GM18502 (cell line): ENCODE data around the gene ATP9A.
"Not testable (repeated sequence)": the region's sequence is repeated elsewhere in the genome, so short reads cannot be mapped to it uniquely, and the experiment has no call there.

Experiments
- ATAC-seq: cut with Tn5 transposase; IDR thresholded peaks from one replicate; pipeline ENCODE4 v1.9.1; 2021; ENCODE audit warnings: mild to moderate bottlenecking; ENCODE audit not compliant: unreplicated experiment, poor library complexity

ATP9A gene

DNA sequence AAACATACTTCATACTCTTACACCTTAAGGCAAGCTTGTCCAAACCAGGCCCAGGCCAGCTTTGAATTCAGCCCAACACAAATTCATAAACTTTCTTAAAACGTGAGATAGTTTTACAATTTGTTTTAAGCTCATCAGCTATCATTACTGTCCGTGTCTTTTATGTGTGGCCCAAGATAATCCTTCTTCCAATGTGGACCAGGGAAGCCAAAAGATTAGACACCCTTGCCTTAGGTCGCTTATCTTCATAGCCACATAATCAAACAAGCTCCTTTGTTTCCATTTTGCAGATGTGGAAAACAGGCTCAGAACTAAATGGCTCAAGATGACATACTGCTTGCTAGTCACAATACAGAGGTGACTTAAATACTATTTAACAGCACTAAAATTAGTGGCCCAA is 28.1 kb upstream of the ATP9A start:
- ATAC-seq = no peak

DNA sequence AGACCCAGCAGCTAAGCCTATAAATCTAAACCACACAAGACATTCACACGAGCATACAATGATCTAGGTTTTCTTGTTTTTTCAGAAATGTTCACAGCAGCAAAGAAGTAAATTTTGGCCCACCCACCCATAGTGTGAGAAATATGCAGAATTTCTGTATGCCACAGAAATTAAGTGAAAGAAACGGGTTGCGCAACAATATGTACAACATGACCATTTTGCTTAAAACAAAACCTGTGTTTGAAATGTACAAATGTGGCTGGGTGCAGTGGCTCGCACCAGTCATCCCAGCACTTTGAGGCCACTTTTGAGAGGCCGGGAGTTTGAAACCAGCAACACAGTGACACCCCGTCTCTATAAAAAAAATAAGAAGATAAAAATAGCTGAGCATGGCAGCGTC is 24.8 kb upstream of the ATP9A start:
- no peak for ATAC-seq

DNA sequence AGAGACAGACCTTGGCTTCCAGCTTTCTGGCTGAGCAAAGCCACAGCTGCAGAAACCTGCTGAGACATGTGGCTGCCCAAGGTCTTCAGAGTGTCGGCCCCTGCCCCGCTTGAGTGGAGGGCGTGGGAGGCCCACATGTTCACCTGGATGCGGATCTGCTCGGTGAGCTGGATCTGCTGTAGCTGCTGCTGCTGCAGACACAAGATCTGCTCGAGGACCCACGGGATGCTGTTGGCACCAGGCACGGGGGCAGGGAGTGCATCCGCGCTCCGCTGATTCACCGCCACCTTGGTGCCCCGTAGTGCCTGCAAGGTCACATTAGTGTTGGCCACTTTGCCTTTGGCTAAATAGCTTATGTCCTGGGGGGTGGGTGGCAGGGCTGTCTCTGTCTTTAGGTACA is 23.4 kb upstream of the ATP9A start:
- no peak for ATAC-seq

DNA sequence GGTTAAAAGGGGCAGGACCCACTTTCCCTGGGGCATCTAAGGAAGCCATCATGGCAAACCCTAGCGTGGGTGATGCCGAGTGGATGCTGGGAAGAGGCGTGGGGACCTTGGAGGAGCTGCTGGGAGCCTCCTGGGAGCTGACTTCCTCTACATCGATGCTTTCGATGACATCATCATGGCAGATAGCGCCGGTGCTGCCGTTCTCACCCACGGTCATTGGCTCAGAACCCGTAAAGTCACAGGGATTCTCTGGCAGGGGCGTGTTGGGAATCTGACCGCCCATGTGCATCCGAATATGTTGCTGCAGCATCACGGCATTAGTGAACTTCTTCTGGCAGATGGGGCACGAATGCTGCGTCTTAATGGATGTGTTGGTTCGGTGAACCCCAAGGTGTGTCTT is 22.1 kb upstream of the ATP9A start:
- no peak for ATAC-seq

GRCh38 chr20:51789434-51789833 is 21.2 kb upstream of the ATP9A start:
- no peak for ATAC-seq

- ATAC-seq = no peak
These were observed 20.6 kb upstream of the ATP9A start for GRCh38 chr20:51788822-51789221.

GRCh38 chr20:51784299-51784698 is 16.1 kb upstream of the ATP9A start:
- no peak for ATAC-seq

GRCh38 chr20:51778229-51778759 is 10.1 kb upstream of the ATP9A start:
- not testable (repeated sequence) for ATAC-seq

GRCh38 chr20:51775241-51775640 is 7.1 kb upstream of the ATP9A start:
- ATAC-seq = no peak

- no peak for ATAC-seq
These were observed 4.0 kb upstream of the ATP9A start for GRCh38 chr20:51772236-51772635.

GRCh38 chr20:51769976-51770615 is 1.9 kb upstream of the ATP9A start:
- no peak for ATAC-seq

DNA sequence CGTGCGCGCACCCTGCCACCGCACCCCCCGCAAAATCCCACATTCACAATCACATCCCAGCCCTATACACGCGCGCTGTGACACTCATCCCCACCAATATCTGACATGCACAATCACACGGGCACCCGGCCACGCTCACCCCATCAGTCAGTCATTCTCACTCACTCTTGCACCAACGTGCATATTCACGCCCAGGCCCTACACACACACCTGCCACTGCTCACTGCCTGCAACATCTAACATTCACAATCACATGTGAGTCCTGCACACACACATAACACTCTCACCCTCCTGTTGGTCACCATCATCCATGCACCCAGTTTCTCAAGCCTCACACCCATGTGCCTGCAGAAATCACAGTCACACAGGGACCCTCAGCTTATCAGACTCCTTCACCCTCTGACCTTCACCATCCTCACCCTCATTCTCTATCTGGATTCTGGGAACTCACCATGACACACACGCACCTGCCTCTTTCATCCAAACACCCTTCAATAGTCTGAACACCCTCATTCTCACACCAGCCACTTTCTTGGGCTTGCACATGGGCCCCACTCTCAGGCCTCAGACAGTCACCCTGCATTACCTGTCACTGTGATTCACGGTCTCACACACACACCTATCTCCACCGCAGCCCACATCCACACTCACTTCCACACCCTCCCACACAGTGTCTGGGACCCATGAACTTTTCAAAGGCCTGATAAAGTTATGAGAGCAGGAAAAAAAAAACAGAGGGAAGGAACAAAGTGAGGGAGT is 748 bp upstream of the ATP9A start:
- no peak for ATAC-seq

- ATAC-seq = no peak
These were observed 960 bp downstream of the ATP9A start for GRCh38 chr20:51766994-51767866.

DNA sequence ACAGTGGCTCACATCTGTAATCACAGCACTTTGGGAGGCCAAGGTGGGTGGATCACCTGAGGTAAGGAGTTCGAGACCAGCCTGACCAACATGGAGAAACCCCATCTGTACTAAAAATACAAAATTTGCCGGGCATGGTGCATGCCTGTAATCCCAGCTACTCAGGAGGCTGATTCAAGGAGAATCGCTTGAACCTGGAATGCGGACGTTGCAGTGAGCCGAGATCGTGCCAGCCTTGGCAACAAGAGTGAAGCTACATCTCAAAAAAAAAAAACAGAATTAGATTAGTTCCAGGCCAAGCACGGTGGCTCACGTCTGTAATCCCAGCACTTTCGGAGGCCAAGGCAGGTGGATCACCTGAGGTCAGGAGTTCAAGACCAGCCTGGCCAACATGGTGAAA is 2.8 kb downstream of the ATP9A start:
- not testable (repeated sequence) for ATAC-seq

- no peak for ATAC-seq
These were observed 4.1 kb downstream of the ATP9A start for GRCh38 chr20:51763965-51764602.

GRCh38 chr20:51760905-51761546 is 7.2 kb downstream of the ATP9A start:
- ATAC-seq = no peak

GRCh38 chr20:51759769-51760510 is 8.2 kb downstream of the ATP9A start:
- no peak for ATAC-seq

- no peak for ATAC-seq
These were observed 9.1 kb downstream of the ATP9A start for GRCh38 chr20:51758978-51759544.

- ATAC-seq = no peak
These were observed 11.0 kb downstream of the ATP9A start for GRCh38 chr20:51757226-51757625.
